Measurements from ENCODE around the gene HSD17B3.
"Not testable (repeated sequence)": the region's sequence is repeated elsewhere in the genome, so short reads cannot be mapped to it uniquely, and the experiment has no call there.

The HSD17B3 gene

DNA sequence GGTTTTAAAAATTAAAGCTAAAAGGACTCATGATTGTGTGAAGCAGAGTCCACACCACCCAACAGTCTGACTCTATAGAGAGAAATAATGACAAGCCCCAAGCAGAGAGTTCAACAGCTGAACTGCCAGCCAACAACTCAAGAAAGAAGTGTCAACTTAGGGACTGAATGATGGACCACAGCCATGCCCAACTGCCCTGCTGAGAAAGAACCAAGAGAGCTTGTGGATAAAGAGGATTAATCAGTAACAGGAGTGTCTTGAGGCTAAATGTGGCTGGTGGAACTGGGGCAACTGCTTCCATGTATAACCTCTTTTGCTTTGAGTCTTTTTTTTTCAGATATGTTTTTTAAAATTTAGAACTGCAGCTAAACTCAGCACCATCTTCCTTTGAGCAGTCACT, 109.3 kb downstream of the HSD17B3 start:
- Histone ChIP-seq H3K9me3 (ENCODE audit: insufficient read depth, low read length) (no peaks in the 10 kb centered on the region), H2AFZ (ENCODE audit: low read depth, low read length, severe bottlenecking) (no peak overlapping the region), H3K36me3 (ENCODE audit: low read length) (no peaks in the 10 kb centered on the region), H3K79me2 (ENCODE audit: insufficient read depth, low read length) (no peaks in the 10 kb centered on the region), H3K27ac (ENCODE audit: low read depth, low read length) (no peak overlapping the region), H4K20me1 (ENCODE audit: low read depth, low read length) (no peaks in the 10 kb centered on the region), H3K9ac (ENCODE audit: low read length) (no peak overlapping the region), H3K4me2 (ENCODE audit: low read depth, low read length, poor library complexity, severe bottlenecking) (no peak overlapping the region), H3K9me2 (replicated peaks; ENCODE audit: insufficient read depth, low read length) (no peaks in the 10 kb centered on the region), H3K27me3 (ENCODE audit: low read length) (no peaks in the 10 kb centered on the region), H3K4me3 (ENCODE audit: insufficient read depth, low read length, poor library complexity, severe bottlenecking) (no peak overlapping the region), H3F3A (ENCODE audit: insufficient read depth) (no peaks in the 10 kb centered on the region)
- TF ChIP-seq, protein P1, sequence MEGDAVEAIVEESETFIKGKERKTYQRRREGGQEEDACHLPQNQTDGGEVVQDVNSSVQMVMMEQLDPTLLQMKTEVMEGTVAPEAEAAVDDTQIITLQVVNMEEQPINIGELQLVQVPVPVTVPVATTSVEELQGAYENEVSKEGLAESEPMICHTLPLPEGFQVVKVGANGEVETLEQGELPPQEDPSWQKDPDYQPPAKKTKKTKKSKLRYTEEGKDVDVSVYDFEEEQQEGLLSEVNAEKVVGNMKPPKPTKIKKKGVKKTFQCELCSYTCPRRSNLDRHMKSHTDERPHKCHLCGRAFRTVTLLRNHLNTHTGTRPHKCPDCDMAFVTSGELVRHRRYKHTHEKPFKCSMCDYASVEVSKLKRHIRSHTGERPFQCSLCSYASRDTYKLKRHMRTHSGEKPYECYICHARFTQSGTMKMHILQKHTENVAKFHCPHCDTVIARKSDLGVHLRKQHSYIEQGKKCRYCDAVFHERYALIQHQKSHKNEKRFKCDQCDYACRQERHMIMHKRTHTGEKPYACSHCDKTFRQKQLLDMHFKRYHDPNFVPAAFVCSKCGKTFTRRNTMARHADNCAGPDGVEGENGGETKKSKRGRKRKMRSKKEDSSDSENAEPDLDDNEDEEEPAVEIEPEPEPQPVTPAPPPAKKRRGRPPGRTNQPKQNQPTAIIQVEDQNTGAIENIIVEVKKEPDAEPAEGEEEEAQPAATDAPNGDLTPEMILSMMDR (IDR thresholded peaks at IDR 0.05; ENCODE audit: insufficient read depth, low read length, poor library complexity, severe bottlenecking): no peak
- no peak for TF ChIP-seq EZH2phosphoT487 (conservative IDR thresholded peaks at IDR 0.05; ENCODE audit: low read length)

DNA sequence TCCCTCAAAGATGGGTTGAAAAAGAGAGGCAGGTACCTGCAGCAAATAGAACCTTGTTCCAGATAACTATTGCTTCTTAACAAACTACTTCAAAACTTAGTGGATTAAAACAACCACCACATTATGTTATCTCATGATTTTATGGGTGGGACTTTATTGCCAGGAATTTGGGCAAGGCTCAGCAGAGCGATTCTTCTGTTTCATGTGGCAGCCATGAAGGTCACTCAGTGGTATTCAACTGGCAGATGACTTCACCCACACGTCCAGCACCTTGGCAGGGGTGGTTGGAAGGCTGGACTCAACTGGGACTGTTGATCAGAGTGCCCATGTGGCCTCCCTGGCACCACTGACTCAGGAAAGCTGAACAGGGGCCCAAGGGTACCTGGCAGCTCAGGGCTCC, 112.0 kb downstream of the HSD17B3 start:
- H3K27me3 ChIP-seq (ENCODE audit: low read length): no peaks in the 10 kb centered on the region
- TF ChIP-seq, protein P1 (IDR thresholded peaks at IDR 0.05; ENCODE audit: insufficient read depth, low read length, poor library complexity, severe bottlenecking): no peak
- no peak for TF ChIP-seq EZH2phosphoT487 (conservative IDR thresholded peaks at IDR 0.05; ENCODE audit: low read length)

DNA sequence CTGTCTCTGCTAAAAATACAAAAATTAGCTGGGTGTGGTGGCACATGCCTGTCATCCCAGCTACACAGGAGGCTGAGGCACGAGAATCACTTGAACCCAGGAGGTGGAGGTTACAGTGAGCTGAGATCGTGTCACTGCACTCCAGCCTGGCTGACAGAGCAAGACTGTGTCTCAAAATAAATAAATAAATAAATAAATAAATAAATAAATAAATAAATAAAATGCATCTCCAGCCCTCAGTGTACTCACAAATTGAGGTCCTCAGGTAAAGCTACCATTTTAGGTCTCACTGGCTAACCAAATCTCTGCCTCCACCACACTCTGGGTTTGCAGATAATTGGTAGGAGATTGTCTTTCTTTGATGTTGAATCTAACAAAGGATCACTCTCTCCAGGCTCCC, 112.4 kb downstream of the HSD17B3 start:
- not testable (repeated sequence) for H3K27me3 ChIP-seq (ENCODE audit: low read length); H3K4me3 ChIP-seq (ENCODE audit: insufficient read depth, low read length, poor library complexity, severe bottlenecking); H3K9me3 ChIP-seq (ENCODE audit: insufficient read depth, low read length); H3F3A ChIP-seq (ENCODE audit: insufficient read depth); H3K9ac ChIP-seq (ENCODE audit: low read length); H3K4me2 ChIP-seq (ENCODE audit: low read depth, low read length, poor library complexity, severe bottlenecking); H3K27ac ChIP-seq (ENCODE audit: low read depth, low read length); H2AFZ ChIP-seq (ENCODE audit: low read depth, low read length, severe bottlenecking); H3K9me2 ChIP-seq (replicated peaks; ENCODE audit: insufficient read depth, low read length); H3K79me2 ChIP-seq (ENCODE audit: insufficient read depth, low read length); H4K20me1 ChIP-seq (ENCODE audit: low read depth, low read length); H3K36me3 ChIP-seq (ENCODE audit: low read length)

More for the DNA sequence above, 112.0 kb downstream of the HSD17B3 start:
- no peaks in the 10 kb centered on the region for H3K9me2 ChIP-seq (replicated peaks; ENCODE audit: insufficient read depth, low read length)
- H3K36me3 ChIP-seq (ENCODE audit: low read length): no peaks in the 10 kb centered on the region
- H3K79me2 ChIP-seq (ENCODE audit: insufficient read depth, low read length): no peaks in the 10 kb centered on the region
- no peak overlapping the region for H3K27ac ChIP-seq (ENCODE audit: low read depth, low read length)
- H4K20me1 ChIP-seq (ENCODE audit: low read depth, low read length): no peaks in the 10 kb centered on the region
- no peak overlapping the region for H2AFZ ChIP-seq (ENCODE audit: low read depth, low read length, severe bottlenecking)
- no peak overlapping the region for H3K4me2 ChIP-seq (ENCODE audit: low read depth, low read length, poor library complexity, severe bottlenecking)
- H3K9ac ChIP-seq (ENCODE audit: low read length): no peak overlapping the region
- no peaks in the 10 kb centered on the region for H3K9me3 ChIP-seq (ENCODE audit: insufficient read depth, low read length)
- no peaks in the 10 kb centered on the region for H3F3A ChIP-seq (ENCODE audit: insufficient read depth)
- no peak overlapping the region for H3K4me3 ChIP-seq (ENCODE audit: insufficient read depth, low read length, poor library complexity, severe bottlenecking)

DNA sequence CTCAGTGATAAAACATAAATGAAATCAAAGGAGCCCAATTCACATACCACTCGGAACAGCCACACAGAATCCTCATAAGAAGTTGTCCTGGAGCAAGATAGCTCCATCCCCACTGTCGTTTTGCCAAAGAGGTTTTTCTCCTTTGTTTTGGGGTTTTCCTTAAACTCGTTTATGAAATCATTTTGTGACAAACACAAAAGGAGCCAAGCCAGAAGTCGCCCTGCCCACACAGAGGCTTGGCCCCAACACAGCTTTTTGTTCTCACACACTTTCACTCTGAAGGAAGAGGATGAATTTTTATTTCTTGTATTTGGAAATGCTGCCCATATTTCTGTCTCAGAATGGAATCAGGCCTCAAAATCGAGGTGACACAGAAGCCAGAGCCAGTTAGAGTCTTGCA, 113.4 kb downstream of the HSD17B3 start:
- H3K27me3 ChIP-seq (ENCODE audit: low read length): no peaks in the 10 kb centered on the region
- H3K9me3 ChIP-seq (ENCODE audit: insufficient read depth, low read length): no peaks in the 10 kb centered on the region
- no peak overlapping the region for H3K4me3 ChIP-seq (ENCODE audit: insufficient read depth, low read length, poor library complexity, severe bottlenecking)
- no peak overlapping the region for H2AFZ ChIP-seq (ENCODE audit: low read depth, low read length, severe bottlenecking)
- no peak overlapping the region for H3K9ac ChIP-seq (ENCODE audit: low read length)
- no peak for TF ChIP-seq EZH2phosphoT487 (conservative IDR thresholded peaks at IDR 0.05; ENCODE audit: low read length)
- no peaks in the 10 kb centered on the region for H4K20me1 ChIP-seq (ENCODE audit: low read depth, low read length)
- H3K9me2 ChIP-seq (replicated peaks; ENCODE audit: insufficient read depth, low read length): no peaks in the 10 kb centered on the region
- no peaks in the 10 kb centered on the region for H3K36me3 ChIP-seq (ENCODE audit: low read length)
- no peaks in the 10 kb centered on the region for H3F3A ChIP-seq (ENCODE audit: insufficient read depth)
- H3K27ac ChIP-seq (ENCODE audit: low read depth, low read length): no peak overlapping the region
- H3K4me2 ChIP-seq (ENCODE audit: low read depth, low read length, poor library complexity, severe bottlenecking): no peak overlapping the region
- no peaks in the 10 kb centered on the region for H3K79me2 ChIP-seq (ENCODE audit: insufficient read depth, low read length)

Measured in SU-DHL-6 (cell line).